Measurements from ENCODE around the gene C19orf18. TPM values are rescaled to one million over a fixed set of nuclear protein-coding genes. Genes with fewer than 3 reads are reported as not detected.
A peak's percentile ranks its signal among the peaks of the same experiment; 100 is the strongest.

Gene C19orf18
- polyA plus RNA-seq, 3 donors, result not detected

DNA sequence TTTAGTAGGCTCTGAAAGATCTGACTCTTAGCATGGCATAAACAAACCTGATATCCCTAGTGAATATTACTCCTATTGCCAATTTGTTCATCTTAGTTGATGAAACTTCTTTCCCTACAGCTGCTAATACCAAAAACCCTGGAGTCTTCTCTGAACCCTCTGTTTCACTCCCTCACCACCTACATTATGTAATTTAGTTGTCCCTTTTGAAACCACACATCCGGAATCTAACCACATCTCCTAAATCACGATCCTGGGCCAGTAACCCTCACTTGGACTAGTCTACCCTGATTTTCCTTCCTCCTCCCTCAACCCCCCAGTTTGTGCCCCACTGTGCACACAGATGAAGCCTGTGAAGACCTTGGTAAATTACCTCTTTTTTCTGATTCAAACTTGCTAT is 28.0 kb downstream of the C19orf18 start:
- WGBS (ENCODE audit: insufficient coverage), result 48% methylated on average over 2 of the region's 2 CpGs
- Histone ChIP-seq H3K27ac (ENCODE audit: low read depth in 1 of 2, low read length in 2 of 2) (no peak overlapping the region), H3K9ac (ENCODE audit: insufficient read depth, low read length, poor library complexity, severe bottlenecking) (no peak overlapping the region), H3K4me1 (ENCODE audit: control insufficient read depth in 1 of 2, insufficient read depth in 2 of 2, low read length in 2 of 2) (peaks cover 12 to 19% of the 10 kb centered on the region in 2 donors), H3K9me3 (replicated peaks in 1 of 2; ENCODE audit: control insufficient read depth in 1 of 2, insufficient read depth in 1 of 2, low read length in 2 of 2) (peaks cover 88 to 91% of the 10 kb centered on the region in 2 donors), H3K4me3 (replicated peaks in 1 of 3; ENCODE audit: low read depth in 2 of 3, low read length in 3 of 3) (peak overlapping the region in 1 of 3 experiments; percentile 87), H2AFZ (ENCODE audit: insufficient read depth, low read depth, low read length, poor library complexity, severe bottlenecking) (peak overlapping the region; percentile 89), H3K79me2 (ENCODE audit: insufficient read depth, low read length) (peaks cover 5% of the 10 kb centered on the region), H4K20me1 (ENCODE audit: insufficient read depth, low read length) (no peaks in the 10 kb centered on the region), H3K36me3 (replicated peaks in 1 of 2; ENCODE audit: control insufficient read depth in 1 of 2, insufficient read depth in 2 of 2, low read length in 2 of 2) (peaks cover 21 to 32% of the 10 kb centered on the region in 2 donors), H3K4me2 (replicated peaks; ENCODE audit: extremely low read depth, low read length, poor library complexity, severe bottlenecking) (peak overlapping the region; percentile 88), H3K27me3 (ENCODE audit: control insufficient read depth in 2 of 2, insufficient read depth in 2 of 2, low read length in 2 of 2) (no peaks in the 10 kb centered on the region)
- Mint-ChIP-seq H3K4me3 (peak overlapping the region; percentile 11 to 22), H3K9me3 (peaks cover 64 to 97% (median 93%) of the 10 kb centered on the region in 7 donors), H3K36me3 (peaks cover 43 to 45% of the 10 kb centered on the region in 2 donors), H3K4me1 (peaks cover 20% of the 10 kb centered on the region), H3K27ac (no peak overlapping the region), H3K27me3 (ENCODE audit: low read depth in 3 of 3) (peaks cover 0 to 2% (median 0%) of the 10 kb centered on the region in 3 donors)
- no peak for DNase-seq
- intact Hi-C loops (cut with micrococcal nuclease), result no loop called here
- TF ChIP-seq, protein P1, sequence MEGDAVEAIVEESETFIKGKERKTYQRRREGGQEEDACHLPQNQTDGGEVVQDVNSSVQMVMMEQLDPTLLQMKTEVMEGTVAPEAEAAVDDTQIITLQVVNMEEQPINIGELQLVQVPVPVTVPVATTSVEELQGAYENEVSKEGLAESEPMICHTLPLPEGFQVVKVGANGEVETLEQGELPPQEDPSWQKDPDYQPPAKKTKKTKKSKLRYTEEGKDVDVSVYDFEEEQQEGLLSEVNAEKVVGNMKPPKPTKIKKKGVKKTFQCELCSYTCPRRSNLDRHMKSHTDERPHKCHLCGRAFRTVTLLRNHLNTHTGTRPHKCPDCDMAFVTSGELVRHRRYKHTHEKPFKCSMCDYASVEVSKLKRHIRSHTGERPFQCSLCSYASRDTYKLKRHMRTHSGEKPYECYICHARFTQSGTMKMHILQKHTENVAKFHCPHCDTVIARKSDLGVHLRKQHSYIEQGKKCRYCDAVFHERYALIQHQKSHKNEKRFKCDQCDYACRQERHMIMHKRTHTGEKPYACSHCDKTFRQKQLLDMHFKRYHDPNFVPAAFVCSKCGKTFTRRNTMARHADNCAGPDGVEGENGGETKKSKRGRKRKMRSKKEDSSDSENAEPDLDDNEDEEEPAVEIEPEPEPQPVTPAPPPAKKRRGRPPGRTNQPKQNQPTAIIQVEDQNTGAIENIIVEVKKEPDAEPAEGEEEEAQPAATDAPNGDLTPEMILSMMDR (IDR thresholded peaks at IDR 0.05), result no peak

DNA sequence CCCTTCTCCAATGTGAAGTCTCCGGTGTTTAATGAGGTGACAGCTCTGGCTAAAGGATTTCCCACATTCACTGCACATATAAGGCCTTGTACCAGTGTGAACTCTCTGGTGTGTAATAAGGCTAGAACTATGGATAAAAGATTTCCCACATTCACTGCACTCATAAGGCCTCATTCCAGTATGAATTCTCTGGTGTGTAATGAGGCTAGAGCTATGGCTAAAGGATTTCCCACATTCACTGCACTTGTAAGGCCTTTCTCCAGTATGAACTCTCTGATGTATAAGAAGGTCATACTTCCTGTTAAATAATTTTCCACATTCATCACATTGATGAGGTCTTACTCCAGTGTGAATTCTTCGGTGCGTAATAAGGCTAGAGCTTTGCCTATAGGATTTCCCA is 32.7 kb downstream of the C19orf18 start:
- Histone ChIP-seq H3K9me3 (replicated peaks in 1 of 2; ENCODE audit: control insufficient read depth in 1 of 2, insufficient read depth in 1 of 2, low read length in 2 of 2) (peaks cover 75 to 93% of the 10 kb centered on the region in 2 donors), H2AFZ (ENCODE audit: insufficient read depth, low read depth, low read length, poor library complexity, severe bottlenecking) (no peak overlapping the region), H3K4me1 (ENCODE audit: control insufficient read depth in 1 of 2, insufficient read depth in 2 of 2, low read length in 2 of 2) (peaks cover 3 to 4% of the 10 kb centered on the region in 2 donors), H4K20me1 (ENCODE audit: insufficient read depth, low read length) (no peaks in the 10 kb centered on the region), H3K4me3 (replicated peaks in 1 of 3; ENCODE audit: low read depth in 2 of 3, low read length in 3 of 3) (peak overlapping the region in 1 of 3 experiments; percentile 24), H3K79me2 (ENCODE audit: insufficient read depth, low read length) (peaks cover under 1% of the 10 kb centered on the region), H3K27ac (ENCODE audit: low read depth in 1 of 2, low read length in 2 of 2) (no peak overlapping the region), H3K36me3 (replicated peaks in 1 of 2; ENCODE audit: control insufficient read depth in 1 of 2, insufficient read depth in 2 of 2, low read length in 2 of 2) (peaks cover 22 to 41% of the 10 kb centered on the region in 2 donors), H3K4me2 (replicated peaks; ENCODE audit: extremely low read depth, low read length, poor library complexity, severe bottlenecking) (no peak overlapping the region), H3K9ac (ENCODE audit: insufficient read depth, low read length, poor library complexity, severe bottlenecking) (no peak overlapping the region), H3K27me3 (ENCODE audit: control insufficient read depth in 2 of 2, insufficient read depth in 2 of 2, low read length in 2 of 2) (no peaks in the 10 kb centered on the region)
- Mint-ChIP-seq H3K27ac (no peak overlapping the region), H3K36me3 (peaks cover 52 to 75% of the 10 kb centered on the region in 2 donors), H3K9me3 (peaks cover 73 to 97% (median 94%) of the 10 kb centered on the region in 7 donors), H3K4me3 (no peak overlapping the region), H3K4me1 (peaks cover 10% of the 10 kb centered on the region), H3K27me3 (ENCODE audit: low read depth in 3 of 3) (peaks cover 0 to 2% (median 0%) of the 10 kb centered on the region in 3 donors)
- intact Hi-C loops (cut with micrococcal nuclease), result no loop called here
- no CpG with 5 or more reads among the region's 3 CpGs for WGBS (ENCODE audit: insufficient coverage)
- DNase-seq, result no peak
- TF ChIP-seq, protein P1 (IDR thresholded peaks at IDR 0.05), result no peak
